Body of pancreas (tissue), 4 donors: ENCODE results near the gene AEN.

Experiments used
- POLR2A ChIP-seq, 3 donors: fragments of 450-650 bp; IDR thresholded peaks; one replicate each; pipeline ENCODE4 v1.6.1; 2016; ENCODE audit warnings: antibody characterized with exemption in 3 of 3, mild to moderate bottlenecking in 2 of 3
- TF ChIP-seq, protein P1 (sequence below), 7 experiments: fragments of 450-650 bp in 4 of 7; fragments of 200-600 bp in 3 of 7; sonication (generic) in 3 of 7; IDR thresholded peaks; one replicate each; pipeline ENCODE4 v1.5.1; 2016 to 2019; ENCODE audit warnings: antibody characterized with exemption in 7 of 7

GRCh38 chr15:88637841-88638625, 16.9 kb downstream of the AEN start:
- no peak for TF ChIP-seq POLR2A (IDR thresholded peaks at IDR 0.05)
- TF ChIP-seq, protein P1, sequence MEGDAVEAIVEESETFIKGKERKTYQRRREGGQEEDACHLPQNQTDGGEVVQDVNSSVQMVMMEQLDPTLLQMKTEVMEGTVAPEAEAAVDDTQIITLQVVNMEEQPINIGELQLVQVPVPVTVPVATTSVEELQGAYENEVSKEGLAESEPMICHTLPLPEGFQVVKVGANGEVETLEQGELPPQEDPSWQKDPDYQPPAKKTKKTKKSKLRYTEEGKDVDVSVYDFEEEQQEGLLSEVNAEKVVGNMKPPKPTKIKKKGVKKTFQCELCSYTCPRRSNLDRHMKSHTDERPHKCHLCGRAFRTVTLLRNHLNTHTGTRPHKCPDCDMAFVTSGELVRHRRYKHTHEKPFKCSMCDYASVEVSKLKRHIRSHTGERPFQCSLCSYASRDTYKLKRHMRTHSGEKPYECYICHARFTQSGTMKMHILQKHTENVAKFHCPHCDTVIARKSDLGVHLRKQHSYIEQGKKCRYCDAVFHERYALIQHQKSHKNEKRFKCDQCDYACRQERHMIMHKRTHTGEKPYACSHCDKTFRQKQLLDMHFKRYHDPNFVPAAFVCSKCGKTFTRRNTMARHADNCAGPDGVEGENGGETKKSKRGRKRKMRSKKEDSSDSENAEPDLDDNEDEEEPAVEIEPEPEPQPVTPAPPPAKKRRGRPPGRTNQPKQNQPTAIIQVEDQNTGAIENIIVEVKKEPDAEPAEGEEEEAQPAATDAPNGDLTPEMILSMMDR (IDR thresholded peaks at IDR 0.05): no peak
